CD1c-positive myeloid dendritic cell (primary cell): ENCODE results near the gene DUSP22.

ENCODE experiments used
- DNase-seq: peaks from one replicate; pipeline ENCODE4 v3.0.0-alpha.2; 2016; ENCODE audit errors: extremely low spot score

DUSP22 gene

GRCh38 chr6:338815-339262, 46.6 kb downstream of the DUSP22 start:
- DNase-seq = peak; percentile 73

- peak; percentile 30 for DNase-seq
Measured at GRCh38 chr6:339480-339879, 47.2 kb downstream of the DUSP22 start.

- peak; percentile 70 for DNase-seq
Measured at GRCh38 chr6:340186-340955, 48.1 kb downstream of the DUSP22 start.

- DNase-seq = peak; percentile 99
Measured at GRCh38 chr6:340991-341827, 48.9 kb downstream of the DUSP22 start.

- DNase-seq = no peak
Measured at GRCh38 chr6:341914-342831, 49.9 kb downstream of the DUSP22 start.

GRCh38 chr6:342832-343179, 50.5 kb downstream of the DUSP22 start:
- no peak for DNase-seq

GRCh38 chr6:343226-343935, 51.1 kb downstream of the DUSP22 start:
- no peak for DNase-seq

GRCh38 chr6:343960-344815, 51.9 kb downstream of the DUSP22 start:
- no peak for DNase-seq

GRCh38 chr6:344816-345340, 52.6 kb downstream of the DUSP22 start:
- DNase-seq = no peak

GRCh38 chr6:345747-346385, 53.6 kb downstream of the DUSP22 start:
- peak; percentile 38 for DNase-seq

GRCh38 chr6:346386-347030, 54.2 kb downstream of the DUSP22 start:
- no peak for DNase-seq

GRCh38 chr6:347232-347631, 54.9 kb downstream of the DUSP22 start:
- DNase-seq = no peak

- DNase-seq = no peak
Measured at GRCh38 chr6:347951-348859, 55.9 kb downstream of the DUSP22 start.

GRCh38 chr6:348860-349396, 56.6 kb downstream of the DUSP22 start:
- no peak for DNase-seq

- no peak for DNase-seq
Measured at GRCh38 chr6:349491-349921, 57.2 kb downstream of the DUSP22 start.

GRCh38 chr6:350371-350770, 58.1 kb downstream of the DUSP22 start:
- DNase-seq = no peak

- DNase-seq = no peak
Measured at GRCh38 chr6:351011-351866, 59.0 kb downstream of the DUSP22 start.
